CD4-positive, alpha-beta T cell treated with Interleukin-4 for 4 hours (primary cell): ENCODE results near the gene KAZALD1.

Experiments used
- DNase-seq: peaks from one replicate; pipeline ENCODE4 v3.0.0-alpha.2; 2020

KAZALD1 gene

DNA sequence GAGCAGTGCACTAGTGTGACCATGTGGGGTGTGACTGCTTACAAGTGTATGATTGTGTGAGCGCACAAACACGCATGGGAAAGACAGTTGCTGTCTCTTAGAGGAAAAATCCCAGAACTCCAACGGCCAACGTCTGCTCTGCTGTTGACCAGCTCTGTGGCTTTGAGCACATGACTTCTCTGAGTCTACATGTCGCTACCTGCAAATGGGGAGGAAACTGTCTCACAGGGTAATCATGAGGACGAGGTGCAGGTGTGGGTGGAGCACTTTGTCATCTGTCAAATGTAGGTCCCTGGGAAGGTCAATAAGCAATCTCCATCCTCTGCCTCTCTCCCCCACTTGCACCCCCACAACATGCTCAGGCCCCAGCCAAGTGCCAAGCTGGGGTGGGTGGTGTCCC is 38.1 kb downstream of the KAZALD1 start:
- no peak for DNase-seq

DNA sequence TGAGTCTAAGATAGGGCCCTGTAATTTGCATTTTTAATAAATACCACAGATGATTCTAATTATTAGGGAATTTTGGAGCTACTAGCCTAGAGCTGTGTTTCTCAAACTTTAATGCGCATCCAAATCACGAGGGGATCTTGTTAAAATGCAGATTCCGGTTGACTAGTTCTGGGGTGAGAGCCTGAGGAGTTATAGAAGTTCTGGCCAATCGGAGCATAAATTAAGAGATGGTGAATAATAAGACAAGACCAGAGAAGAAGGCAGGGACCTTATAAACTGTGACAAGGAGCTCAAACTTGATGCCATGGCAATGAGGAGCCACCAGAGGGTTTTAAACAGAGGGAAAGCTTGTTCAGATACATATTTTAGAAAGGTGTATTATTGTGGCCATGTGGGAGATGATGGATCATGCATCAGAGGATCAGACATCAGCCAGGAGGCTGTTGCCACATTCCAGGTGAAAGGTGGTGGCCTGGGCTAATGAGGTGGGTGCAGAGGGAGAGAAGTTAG is 39.6 kb downstream of the KAZALD1 start:
- no peak for DNase-seq

DNA sequence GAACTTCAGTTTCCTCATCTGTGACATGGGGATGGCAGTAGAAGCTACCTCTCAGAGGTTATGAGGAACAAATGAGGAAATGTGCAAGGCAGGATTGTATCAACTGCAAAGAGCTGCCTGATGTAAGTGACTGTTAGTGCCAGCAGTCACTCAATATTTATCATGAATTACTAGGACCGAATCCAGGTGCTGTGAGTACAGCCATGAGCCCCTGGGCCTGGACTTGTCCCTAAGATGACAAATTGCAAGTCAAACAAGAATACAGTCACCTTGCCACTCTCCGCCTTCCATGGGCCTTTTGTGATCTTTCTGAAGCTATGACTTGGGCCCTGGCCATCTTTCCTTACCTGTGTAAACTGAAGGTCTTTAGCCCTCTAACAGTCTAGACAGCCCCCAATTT is 41.6 kb downstream of the KAZALD1 start:
- DNase-seq, result no peak

DNA sequence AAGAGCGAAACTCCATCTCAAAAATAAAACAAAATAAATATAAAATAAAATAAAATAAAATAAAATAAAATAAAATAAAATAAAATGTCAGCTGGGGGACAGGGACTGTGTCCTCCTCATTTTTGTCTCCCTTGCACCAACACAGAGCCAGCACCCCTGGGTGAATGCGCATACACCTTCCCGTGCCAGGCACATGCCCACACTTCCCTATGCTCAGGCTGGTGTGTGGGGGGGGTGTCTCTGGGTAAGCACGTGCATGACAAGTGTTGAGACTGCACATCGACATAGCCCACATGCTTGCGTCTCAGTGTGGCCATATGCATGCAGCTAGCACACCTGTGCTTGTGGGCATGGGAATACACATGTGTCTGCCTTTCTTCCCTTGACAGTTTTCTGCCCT is 44.6 kb downstream of the KAZALD1 start:
- DNase-seq, result no peak

GRCh38 chr10:101107771-101108170 is 46.0 kb downstream of the KAZALD1 start:
- no peak for DNase-seq

DNA sequence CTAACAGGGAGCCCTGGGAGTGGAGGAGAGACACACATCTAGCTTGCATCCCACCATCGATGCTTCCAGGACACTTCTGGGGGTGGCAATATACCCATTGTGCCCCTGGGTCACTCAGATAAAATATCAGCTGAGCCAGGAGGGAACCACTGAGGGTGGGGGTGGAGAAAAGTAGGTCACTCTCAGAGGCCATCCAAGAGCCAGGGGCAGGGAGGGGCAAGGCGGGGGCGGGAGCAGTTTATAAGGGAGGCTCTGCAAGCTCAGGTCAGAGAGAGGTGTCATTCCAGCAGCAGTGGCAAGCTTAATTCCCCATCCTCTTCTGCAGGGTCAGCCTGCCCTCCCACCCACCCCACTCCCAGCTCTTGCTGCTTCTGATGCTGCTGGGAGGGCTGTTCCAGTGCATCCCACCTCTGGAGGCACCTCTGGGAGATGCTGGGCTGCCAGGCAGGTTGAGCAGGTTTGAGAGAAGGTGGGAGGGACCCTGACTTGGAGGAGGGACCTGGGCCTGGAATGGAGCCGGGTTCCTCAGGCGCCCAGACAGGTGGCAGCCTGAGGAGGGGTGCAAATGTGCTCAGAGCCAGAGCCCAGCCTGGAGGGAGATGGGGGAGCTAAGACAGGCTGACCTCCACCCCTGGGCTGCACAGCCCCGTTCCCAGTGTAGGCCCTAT is 49.2 kb downstream of the KAZALD1 start:
- no peak for DNase-seq

DNA sequence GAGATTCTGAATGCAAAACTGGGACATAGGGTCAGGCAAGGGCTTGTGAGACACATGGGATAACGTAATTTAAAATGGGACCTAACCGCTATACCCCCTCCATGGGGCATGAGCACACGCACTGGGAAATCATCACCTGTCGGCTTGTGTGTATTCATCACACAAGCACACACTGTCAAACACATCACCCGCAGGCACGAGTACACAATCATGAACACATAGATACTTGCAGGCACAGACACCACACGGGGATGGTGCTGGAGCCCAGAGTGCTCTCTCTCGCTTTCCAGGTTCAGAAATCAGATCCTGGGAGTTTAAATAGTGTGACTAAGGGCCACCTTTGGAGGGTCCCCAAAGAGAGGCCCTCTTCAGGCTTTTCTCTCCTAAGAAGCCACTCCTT is 49.8 kb downstream of the KAZALD1 start:
- DNase-seq, result no peak

DNA sequence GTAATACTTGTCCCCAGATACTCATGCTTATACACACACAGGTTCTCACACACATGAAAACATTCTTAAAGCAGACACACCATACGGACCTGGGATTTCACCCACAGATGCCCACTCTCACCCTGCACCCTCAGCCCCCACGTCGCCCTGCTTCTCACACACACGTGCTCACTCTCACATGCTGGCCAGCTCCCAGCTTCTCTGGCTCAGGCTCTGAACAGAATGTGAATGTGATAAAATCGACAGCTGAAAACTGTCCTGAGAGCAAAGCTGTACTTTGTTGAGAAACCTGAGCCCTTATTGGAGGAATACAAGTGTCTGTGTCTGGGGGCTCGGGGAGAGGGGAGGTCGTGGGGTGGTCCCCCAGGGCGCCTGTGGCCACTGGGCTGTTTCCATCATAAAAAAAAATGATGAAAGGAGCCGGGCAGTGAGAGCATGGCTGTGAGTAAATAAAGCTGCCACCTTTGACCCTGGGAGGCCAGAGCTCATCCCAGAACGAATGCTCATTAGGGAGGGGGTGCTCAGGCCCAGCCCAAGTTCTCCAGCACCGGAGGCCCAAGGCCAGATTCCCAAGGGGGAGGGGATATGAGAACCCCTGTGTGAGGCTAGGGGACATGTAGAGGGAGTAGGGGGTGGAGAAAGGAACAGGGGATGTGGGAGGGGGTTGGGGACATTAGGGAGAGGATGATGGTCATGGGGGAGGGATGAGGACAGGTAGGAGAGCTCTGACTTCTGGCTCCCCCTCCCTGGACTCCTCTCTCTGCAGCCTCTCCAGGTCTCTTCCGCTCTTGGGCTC is 51.2 kb downstream of the KAZALD1 start:
- DNase-seq, result no peak

DNA sequence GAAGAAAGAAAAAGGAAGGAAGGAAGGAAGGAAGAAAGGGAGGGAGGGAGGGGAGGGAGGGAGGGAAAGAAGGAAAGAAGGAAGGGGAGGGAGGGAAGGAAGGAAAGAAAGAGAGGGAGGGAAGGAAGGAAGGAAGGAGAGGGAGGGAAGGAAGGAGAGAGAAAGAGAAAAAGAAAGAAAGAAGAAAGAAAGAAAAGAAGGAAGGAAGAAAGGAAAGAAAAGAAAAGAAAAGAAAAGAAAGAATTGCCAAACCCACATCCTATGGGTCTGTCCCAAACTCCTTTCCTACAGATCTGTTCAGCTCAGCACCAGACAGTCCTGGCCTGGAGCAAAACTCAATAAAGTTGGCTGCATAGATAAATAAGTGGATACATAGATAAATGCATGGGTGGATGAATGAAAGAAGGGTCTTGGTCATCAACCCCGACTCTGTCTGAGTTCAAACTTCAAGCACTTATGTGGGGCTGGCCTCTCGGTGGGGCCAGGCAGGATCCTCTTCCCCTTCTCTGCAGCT is 52.2 kb downstream of the KAZALD1 start:
- no peak for DNase-seq

DNA sequence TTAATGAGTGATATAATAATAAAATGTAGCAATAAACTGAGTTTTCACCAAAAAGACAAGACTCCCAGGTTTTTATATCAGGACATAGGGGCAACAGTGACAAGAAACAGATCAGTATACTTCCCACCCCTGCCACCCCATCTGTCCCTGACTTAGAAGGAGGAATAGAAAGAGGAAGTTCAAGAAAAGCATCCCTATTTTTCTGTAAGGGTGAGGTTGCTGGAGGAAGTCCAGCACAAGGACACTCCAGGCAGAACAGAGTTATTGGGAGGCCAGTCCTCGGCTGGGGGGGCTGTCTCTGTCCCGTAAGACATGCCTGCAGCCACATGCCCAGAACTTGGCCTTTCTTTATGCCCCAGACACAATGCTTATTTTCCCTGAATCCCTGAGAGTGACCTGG is 52.9 kb downstream of the KAZALD1 start:
- no peak for DNase-seq
